GM23338 (cell line): ENCODE measurements around the gene PCGF6.

ENCODE experiments used
- CREB1 ChIP-seq: fragments of 250-450 bp; sonication (Bioruptor Pico); IDR thresholded peaks from 2 replicates; pipeline ENCODE4 v1.5.0; 2020; ENCODE audit warnings: low read depth, mild to moderate bottlenecking, moderate library complexity
- CTCF ChIP-seq, 2 experiments: fragments of 200-600 bp in 1 of 2; sonication (generic) in 1 of 2; conservative IDR thresholded peaks; 2 replicates each; pipeline versions ENCODE4 v1.5.1 to v1.6.1; 2016 to 2017; ENCODE audit warnings: antibody characterized with exemption in 2 of 2, low read depth in 2 of 2, mild to moderate bottlenecking in 2 of 2, moderate library complexity in 1 of 2
- EZH2 ChIP-seq: fragments of 200-600 bp; sonication (generic); IDR thresholded peaks from one replicate; pipeline ENCODE4 v1.8.0; 2017; ENCODE audit warnings: antibody characterized with exemption, mild to moderate bottlenecking, low read depth; ENCODE audit not compliant: unreplicated experiment
- EZH2phosphoT487 ChIP-seq: fragments of 200-600 bp; sonication (generic); IDR thresholded peaks from one replicate; pipeline ENCODE4 v1.8.1; 2018; ENCODE audit warnings: antibody characterized with exemption; ENCODE audit not compliant: unreplicated experiment
- POLR2AphosphoS5 ChIP-seq: IDR thresholded peaks from 2 replicates; pipeline ENCODE4 v1.6.1; 2016; ENCODE audit warnings: antibody characterized with exemption, low read depth
- STAT1 ChIP-seq: IDR thresholded peaks from one replicate; pipeline ENCODE4 v1.6.1; 2016; ENCODE audit warnings: antibody characterized with exemption; ENCODE audit not compliant: unreplicated experiment
- TF ChIP-seq, protein P1 (sequence below): IDR thresholded peaks from 2 replicates; pipeline ENCODE4 v1.6.1; 2016; ENCODE audit warnings: antibody characterized with exemption

GRCh38 chr10:103310197-103310596 is 40.7 kb downstream of the PCGF6 start:
- TF ChIP-seq CTCF (conservative IDR thresholded peaks at IDR 0.05; ENCODE audit: low read depth in 2 of 2) (no peak), POLR2AphosphoS5 (no peak), EZH2 (no peak), EZH2phosphoT487 (no peak), STAT1 (no peak), CREB1 (CRISPR knock-in tag) (no peak)
- TF ChIP-seq, protein P1, sequence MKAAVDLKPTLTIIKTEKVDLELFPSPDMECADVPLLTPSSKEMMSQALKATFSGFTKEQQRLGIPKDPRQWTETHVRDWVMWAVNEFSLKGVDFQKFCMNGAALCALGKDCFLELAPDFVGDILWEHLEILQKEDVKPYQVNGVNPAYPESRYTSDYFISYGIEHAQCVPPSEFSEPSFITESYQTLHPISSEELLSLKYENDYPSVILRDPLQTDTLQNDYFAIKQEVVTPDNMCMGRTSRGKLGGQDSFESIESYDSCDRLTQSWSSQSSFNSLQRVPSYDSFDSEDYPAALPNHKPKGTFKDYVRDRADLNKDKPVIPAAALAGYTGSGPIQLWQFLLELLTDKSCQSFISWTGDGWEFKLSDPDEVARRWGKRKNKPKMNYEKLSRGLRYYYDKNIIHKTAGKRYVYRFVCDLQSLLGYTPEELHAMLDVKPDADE = no peak
